A204.1 (cell line): ENCODE data around the gene AACS.

Source experiments
- FAIRE-seq: peaks from 2 replicates; lab custom pipeline; 2012; peaks lifted over from hg19 to GRCh38; lab: Jason Lieb, UNC

Gene AACS

DNA sequence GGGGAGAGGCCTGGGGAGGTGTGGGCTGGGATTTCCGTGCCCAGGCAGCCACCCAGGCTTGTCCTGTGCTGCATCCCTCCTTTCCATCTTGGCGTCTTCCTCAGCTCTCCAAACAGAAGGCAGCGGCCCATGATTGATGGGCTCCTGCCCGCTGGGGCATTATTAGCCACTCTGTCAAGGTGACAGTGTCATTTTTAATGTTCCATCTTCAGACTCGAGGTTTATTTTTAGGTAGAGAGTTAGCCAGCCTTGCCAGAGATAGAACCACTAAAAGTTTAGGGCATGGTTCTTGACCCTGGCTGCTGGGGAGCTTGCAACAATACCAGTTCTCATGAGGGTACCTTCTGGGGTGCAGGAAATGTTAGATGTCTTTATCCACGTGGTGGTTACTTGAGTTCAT is 90.1 kb downstream of the AACS start:
- no peak for FAIRE-seq

DNA sequence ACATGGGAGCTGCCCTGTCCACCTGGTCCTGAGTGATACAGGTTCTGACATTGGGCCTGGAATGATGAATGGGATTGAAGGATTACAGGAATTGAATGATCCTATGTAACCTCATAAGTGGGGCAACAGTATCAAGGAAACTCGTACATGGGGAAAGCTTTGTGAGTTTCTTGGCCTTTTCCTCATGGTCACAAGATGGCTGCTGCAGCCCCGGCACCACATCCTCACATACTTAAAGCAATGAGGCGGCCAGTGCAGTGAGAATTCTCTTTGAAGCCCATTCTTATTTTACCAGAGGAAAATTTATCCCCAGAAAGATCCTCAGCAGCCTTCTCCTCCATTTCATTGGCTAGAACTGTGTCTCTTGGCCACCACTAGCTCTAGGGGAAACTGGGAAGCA is 91.9 kb downstream of the AACS start:
- FAIRE-seq = no peak

DNA sequence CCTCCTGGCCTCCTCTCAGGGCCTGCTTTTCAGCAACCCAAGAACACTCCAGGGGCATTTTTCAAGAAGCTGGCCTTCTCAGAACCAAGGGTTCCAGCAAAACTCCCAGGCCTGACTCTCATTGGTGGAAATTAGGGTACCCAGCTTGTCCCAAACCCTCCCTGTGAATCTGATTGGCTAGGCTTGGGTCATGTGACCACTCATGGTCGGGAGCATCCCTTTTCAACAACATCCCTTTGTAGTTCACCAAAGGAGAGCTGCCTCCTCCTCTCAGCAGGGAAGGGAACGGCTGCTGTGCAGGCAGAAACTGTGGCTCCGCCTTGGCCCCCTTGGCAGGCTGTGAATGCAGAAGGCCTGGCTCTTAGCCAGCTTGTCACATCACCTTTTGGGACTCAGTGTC is 94.5 kb downstream of the AACS start:
- no peak for FAIRE-seq

DNA sequence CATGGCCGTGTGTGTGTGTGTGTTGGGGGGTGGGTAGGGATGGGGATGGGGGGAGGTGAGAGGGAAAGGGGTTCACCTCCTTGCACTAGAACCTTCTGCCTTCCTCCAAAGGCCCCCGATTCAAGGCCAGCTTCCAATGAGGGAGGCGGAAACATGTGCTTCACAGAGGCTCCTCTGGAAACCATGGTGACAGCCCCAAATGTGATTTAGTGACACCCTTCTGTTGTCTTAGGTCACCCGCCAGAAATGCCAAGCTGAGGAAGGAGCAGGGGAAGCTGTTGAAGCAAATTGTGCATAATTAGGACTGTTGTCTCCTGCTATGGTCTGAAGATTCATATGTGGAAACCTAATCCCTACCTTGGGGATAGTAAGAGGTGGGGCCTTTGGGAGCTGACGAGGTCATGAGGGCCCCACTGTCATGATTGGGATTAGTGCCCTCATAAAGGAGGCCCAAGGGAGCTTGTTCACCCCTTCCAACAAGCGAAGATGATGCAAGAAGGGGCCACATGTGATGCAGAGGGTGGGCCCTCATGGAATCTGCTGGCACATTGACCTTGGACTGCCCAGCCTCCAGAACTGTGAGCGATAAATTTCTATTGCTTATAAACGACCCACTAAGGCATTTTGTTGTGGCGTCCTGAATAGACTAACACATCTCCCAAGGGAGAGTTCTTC is 95.2 kb downstream of the AACS start:
- no peak for FAIRE-seq

DNA sequence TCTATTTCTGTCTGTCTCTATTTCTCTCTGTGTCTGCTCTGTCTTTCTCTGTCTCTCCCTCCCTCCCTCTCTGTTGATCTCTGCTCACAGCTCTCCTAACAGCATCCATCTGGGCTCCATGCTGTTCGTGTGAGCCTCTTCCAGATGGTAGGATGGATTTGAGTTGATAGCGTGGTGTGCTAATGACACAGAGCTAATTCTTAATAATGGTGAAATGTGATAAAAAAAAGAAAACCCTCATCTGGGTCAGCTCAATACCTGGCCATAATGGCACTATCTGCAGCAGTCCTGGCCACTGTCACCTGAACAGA is 96.4 kb downstream of the AACS start:
- FAIRE-seq = no peak

DNA sequence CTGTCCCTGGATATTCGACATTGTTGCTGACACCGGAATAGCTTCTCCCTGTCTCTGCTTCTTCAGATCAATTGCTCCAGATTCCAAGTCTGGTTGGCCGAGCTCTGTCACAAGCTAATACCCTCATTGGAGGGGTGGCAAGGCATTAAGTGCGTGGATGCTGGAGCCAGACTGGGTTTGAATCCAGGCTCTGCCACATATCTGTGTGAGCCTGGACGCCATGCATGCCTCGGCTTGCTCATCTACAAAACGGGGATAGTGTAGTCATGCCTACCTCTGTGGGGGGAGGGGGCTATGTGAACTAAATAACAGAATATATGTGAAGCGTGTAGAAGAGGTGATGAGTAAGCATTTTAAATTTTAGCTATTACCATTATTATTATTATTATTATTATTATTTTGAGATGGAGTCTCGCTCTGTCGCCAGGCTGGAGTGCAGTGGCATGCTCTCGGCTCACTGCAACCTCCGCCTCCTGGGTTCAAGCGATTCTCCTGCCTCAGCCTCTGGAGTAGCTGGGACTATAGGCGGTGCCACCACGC is 97.3 kb downstream of the AACS start:
- no peak for FAIRE-seq

DNA sequence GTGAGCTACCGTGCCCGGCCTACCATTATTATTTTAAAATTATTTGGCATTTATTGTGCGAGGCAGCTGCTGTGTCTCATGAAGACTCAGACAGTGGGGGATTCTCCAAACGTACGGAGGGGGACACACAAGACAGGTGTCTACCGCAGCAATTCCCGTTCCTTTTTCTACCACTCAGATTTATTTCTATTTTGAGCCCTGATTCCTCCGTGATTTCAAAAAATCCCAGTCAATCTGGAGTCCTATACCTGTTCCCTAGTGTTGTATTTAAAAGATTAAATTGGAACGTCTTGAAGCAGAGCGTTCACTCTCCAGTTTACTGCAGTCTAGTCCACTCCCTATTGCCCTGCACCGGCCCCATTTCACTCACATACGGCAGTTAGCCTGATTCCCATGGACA is 97.9 kb downstream of the AACS start:
- FAIRE-seq = no peak

DNA sequence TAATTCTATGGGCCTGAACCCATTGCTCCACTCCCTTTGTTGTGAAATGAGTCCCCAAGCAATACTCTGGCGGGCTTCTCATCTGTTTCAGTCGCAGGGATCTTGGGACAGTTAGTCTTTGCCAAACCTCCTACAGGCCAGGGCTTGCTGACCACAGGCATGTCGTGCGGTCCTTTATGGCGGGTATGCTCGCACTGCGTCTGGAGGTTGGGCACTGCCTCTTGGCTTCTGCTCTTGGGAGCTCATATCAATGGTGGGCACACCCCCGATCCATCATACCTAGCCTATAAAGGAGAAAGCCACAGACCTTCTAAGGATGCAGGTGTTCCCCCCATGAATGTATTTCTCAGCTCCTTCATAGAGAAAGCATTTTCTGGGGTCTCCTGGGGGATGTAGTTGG is 99.3 kb downstream of the AACS start:
- no peak for FAIRE-seq

DNA sequence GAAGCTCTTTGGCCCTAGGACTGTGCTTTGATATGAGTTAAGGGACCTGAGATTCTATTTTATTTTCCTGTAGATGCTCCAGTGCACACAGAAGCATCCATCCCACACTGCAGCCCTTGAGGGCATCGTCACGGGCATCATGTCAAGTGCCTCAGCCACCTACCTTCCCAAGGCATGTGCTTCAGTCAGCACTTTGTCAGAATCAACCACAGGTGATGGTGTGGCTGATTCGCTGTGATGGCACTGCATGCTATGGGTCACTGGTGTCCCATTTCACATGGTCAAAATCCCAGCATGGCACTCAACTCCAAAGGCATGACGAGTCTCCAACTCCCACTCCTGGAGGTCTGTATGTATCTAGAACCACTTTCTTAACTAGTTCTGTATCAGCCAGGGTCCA is 100.8 kb downstream of the AACS start:
- FAIRE-seq = no peak

DNA sequence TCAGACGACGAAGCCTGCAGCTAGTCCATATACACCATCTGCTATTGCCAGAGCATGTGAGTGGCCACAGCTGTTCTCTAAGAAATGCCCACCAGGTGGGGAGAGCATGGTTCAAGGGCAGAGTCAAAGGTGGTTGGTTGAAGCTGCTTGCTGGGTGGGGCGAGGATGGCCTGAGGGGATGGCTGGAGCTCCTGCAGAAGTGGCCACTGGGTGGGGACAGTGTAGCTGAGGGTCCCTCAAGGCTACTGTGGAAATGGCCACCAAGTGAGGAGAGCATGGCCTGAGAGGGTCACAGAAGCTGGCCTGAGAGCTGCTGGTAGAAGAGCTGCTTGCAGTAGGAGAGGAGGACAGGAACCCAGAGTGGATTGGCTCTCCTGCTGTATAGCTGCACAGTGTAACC is 102.4 kb downstream of the AACS start:
- no peak for FAIRE-seq

DNA sequence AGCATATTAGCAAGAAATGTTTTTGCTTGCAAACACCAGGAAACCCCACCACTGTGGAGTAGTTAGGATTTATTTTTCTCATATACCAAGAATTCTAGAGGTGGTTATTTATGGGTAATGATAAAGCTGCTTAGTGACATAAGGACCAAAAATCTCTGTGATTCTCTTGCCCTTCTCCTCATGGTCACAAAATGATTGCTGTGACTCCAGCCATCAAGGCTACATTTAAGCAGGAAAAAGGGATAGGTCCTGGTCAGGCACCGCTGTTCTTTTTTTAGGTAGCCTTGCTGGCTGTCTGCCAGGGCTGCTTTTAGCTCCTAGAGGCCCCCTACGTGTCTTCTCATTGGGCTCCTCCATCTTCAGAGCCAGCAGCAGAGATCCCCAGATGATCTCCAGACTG is 104.2 kb downstream of the AACS start:
- FAIRE-seq = no peak

DNA sequence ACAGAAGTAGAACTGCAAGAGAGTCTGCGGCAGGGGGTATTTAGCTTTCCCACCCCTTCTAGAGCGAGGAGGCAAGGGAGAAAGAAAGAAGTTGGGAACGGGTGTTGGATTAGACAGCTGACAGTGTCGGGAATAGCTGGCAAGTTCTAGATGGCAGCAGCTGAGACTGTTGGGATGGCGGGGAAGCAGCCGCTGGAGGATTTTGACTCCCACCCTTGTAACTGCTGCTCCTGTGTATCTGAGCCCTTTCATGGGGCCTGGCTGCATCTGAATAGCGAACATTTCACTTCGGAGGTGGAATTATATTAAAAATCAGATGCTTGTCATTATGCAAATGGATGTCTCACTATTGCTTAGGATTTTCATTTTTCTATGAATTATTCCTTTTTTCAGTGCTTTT is 104.6 kb downstream of the AACS start:
- no peak for FAIRE-seq

DNA sequence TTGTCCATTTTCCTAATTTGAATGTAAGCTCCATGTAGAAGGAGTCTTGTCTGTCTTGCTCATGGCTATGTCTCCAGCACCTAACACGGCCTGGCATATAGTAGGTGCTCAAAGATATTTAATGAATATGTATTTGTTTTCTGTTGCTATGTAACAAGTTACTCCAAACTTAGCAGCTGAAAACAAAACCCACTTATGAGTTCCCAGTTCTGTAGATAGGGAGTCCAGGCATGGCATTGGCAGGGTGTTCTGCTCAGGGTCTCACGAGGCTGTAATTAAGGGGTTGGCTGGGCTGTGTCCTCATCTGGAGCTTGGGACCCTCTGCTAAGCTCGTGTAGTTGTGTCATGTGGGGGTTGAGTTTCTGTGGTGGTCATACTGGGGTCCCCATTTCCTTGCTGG is 106.0 kb downstream of the AACS start:
- FAIRE-seq = no peak

DNA sequence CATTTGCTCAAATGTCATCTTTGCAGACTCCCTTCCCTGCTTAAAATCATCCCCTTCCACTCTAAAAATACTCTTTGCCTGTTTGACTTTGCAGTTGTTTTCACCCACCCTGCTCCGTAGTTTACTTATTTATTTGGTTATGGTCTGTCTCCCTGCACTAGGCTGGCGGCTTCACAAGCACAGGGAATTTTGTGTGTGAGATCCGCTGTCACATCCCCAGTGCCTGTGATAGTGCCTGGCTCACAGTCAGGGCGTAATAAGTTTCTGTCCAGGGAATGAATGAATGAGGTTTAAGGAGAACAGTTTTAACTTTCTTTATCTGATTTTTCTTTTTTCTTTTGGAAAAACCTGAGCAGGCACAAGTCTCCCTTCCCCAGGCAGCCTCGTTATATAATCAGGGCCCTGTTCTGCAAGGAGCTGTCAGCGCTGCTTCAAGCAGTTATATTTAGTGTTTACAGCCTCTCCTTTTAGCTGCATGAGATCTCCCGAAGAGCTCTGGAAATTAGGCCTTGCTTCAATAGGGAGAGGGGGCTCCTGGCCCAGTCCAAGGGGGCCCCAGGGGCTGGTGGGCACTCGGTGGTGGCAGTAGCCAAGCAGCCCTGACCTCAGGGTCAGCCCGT is 107.1 kb downstream of the AACS start:
- FAIRE-seq = no peak

DNA sequence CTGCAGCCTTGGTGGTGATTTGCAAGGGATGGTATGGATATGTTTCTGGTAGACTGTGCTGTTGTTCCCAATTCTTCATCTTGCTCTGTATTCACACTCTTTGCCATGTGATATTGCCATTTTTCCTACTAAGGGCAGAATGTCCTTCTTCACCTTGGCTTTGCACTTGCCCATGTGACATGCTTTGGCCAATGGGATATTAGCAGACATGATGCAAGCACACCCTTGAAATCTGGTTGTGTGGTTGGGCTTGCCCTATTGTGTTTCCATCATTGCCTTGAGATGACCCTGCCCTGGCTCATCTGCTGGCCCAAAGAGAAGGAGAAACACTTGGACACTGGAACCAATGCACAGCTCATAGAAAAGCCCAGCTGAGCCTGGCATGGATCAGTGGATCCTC is 110.3 kb downstream of the AACS start:
- no peak for FAIRE-seq

DNA sequence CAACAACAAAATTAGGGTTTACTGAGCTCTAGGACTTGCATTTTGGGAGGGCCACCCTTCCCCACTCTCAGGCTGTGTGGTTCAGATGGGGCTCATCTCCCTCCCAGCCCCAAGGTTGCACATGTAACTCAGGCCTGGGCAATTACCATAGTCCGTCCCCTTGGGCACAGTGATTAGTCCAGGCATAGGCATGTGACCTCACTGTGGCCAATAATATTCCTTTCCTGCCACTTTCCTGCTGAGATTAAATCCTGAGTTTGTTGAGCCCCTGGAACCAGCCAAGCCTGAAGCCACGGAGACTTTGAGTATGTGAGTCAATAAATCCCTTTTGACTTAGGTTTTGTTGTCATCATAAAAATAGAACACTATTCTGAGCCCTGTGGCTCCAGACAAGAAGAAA is 113.0 kb downstream of the AACS start:
- no peak for FAIRE-seq

DNA sequence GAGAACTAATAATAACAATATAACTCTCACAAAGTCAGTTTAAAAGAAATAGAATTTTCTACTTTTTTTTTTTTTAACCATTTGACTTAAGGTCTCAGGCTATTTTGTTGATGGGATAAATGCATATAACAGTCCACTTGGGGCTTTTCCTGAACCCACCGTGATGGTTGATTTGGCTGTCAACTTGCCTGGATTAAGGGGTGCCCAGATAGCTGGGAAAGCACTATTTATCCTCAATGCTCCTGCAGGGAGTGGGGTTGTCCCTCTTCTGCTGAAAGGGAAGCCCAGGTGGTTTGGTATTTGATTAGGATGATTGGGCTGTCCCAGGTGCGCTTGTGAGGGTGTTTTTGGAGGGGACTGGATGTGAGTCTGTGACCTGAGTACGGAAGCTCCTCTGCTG is 114.9 kb downstream of the AACS start:
- FAIRE-seq = no peak

DNA sequence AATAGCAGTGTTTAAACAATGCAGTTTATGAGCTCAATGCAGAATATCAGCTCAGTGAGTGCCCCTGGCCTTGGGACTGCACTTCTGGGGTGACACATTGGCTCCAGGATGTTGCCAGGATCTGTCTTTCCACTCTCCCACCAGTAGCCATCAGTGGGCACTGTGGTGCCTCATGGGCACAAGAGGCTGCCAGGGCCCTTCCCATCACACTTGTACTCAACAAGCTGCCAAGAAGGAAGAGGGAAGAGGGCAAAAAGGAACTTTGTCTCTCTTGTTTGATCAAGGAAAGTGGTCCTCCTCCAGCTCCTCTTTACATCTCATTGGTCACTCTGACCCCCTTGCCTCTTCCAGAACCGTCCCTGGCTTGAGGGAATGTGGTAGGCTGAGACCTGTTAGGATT is 115.9 kb downstream of the AACS start:
- FAIRE-seq = no peak

DNA sequence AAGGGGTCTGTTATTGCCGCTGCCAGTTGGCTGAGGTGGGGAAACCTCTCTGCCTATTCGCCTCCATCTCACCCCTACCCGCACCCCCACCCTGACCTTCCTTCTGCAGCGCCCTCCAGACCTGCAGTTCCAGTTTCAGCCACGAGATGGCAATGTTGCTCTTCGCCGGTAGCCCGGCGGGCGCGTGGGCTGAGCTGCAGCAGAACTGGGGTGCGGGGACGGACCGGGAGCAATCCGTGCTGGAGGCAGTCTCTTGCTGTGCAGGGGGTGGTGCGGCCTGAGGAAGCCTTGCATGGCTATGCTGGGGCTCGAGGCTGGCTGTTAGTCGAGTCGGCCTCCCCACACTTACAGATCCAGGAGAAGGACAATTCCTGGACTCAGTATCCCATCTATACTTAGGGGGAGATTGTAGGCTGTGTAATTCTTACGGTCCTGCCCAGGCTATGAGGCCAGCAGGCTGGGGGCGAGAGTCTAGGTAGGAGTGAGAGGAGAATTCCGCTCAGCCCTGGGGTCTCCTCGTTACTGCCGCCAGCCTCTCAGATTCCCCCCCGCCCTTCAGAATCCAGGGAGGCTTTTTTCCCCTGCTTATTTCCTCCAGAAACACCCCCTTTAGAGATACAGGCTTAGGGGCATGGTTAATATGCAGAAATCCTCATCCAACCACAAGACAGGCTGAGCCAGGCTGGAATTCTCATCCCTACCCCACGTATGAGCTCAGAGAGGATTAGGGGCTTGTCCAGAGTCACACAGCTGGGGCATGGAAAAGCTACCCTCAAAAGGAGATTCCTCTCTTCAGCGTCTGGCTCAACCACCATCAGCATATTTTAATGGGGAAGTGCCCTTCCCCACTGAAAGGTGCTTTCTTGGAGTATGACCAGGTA is 118.2 kb downstream of the AACS start:
- no peak for FAIRE-seq

DNA sequence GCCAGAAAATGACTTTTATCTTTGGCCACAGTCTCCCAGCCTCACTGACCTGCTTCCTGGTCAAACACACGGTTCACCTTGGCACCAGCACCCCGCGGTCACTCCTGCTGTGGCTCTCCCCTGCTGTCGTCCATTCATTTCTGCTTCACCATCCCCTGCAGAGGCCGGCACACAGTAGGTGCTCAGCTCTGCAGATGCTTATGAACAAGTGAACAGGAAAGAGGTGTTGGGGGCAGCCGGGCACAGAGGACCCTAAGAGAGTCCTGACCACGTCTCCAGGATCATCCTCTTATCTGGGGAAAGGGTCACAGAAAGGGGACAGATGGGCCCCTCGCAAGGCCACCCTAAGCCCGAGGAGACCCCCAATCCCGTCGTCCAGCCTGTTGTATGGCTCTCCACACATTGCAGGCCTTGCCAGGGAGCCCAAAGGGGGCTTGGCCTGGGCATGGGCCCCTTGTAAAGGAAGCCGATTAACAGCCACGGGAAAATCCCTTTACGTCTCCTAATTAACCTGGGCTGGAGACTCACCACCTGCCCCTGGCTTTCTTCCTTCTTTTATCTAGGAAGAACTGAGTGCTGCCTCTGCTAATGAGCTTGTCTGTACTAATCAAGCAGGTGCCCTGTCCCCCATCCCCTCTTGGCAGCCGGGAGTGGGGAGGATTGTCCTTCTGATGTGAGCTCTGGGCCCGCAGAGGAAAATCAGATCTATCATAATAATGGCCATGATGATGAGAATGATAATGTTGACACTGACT is 119.2 kb downstream of the AACS start:
- no peak for FAIRE-seq

DNA sequence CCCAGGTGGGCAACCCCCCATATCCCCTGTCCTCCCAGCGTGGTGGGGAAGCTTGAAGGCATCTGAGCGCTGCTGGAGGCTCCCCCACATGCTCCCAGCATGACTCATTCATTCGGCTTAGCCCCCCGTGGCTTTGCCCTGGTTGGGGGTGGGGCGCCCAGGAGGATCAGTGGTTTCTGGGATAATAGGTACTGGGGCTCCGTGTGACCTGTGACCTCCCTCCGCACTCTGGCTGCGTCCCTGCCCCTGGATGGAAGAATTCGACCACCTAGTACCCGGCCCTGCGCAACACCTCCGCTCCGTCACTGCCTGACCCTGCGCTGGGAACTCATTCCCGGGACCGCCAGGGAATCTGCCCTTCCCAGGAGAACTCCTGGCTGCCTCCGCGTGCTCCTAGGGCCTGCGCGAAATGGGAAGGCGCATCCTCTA is 120.1 kb downstream of the AACS start:
- FAIRE-seq = no peak

DNA sequence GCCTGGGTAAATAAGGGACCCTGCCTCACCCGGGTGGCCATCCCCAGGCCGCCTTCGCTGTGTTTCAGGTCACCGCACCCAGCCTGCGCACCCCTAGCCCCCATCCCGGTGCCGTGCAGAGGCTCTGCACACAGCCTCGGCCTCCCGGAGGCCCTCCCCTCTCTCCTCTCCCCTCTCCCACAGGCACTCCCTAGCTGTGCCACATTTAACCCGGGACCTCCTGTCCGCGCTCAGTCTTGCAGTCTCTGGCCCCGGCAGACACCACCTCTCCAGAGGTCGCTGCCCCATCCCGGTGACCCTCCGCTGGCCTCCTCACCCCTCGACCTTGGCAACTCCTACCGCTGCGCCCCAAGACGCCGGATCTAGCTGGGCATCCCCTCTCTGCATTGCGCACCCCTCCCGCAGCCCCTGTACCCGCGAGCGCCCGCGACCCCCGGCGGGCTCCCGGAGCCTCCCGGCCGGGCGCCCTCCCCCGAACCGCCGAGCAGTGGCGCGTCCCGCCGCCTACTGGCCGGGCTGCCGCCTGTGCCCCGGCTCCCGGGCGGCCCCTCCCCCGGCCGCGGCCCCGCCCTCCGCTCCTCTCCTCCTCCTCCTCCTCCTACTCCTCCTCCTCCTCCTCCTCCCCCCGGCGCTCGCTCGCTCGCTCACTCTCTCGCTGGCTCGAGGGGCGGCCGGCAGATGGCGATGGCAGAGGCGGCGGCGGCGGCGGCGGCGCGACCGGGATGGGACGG is 120.7 kb downstream of the AACS start, which contains the start of gene TMEM132B:
Gene TMEM132B, plus strand, starts transcription at position 647 of the 731 bp plus-strand sequence.
- no peak for FAIRE-seq
